HG02852 (cell line): ENCODE results near the gene LRRC74B.
"Not testable (repeated sequence)": the region's sequence is repeated elsewhere in the genome, so short reads cannot be mapped to it uniquely, and the experiment has no call there.

Source experiments
- ATAC-seq: cut with Tn5 transposase; IDR thresholded peaks from one replicate; pipeline ENCODE4 v1.9.1; 2021; ENCODE audit warnings: mild to moderate bottlenecking, moderate library complexity; ENCODE audit not compliant: unreplicated experiment

LRRC74B gene

DNA sequence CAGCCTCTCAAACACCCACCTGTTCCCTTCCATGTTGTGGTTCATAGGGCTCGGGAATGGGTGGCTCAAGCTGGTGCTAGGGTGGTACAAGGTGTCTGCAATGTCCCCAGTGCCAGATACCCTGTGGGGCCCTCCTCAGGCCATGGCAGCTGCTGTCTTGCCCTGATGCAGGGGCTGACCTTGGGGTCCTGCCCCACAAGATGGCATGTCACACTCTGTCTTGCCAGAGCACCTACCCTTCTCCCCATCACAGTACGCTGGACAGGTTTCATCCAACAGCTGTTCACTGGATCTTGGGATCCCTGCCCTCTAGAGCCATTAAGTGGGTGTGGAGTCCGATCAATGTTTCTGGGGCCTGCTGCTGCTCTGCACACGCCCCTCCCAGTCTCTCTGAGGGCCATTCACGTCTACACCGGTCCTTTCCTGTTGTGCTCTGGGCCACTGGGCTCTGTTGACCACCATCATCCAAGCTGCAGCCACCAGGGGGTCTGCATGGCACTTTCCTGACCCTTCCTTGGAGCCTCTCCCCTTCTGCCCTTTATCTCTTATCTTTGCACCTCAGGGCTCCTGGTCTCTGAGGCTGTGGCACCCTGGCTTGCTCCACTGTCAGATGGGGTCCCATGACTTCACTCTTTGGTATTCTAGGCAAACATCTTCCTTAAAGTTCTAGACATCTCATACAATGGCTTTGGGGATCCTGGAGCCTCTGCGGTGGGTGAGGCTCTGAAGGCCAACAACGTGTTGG is 7.1 kb downstream of the LRRC74B start:
- no peak for ATAC-seq

DNA sequence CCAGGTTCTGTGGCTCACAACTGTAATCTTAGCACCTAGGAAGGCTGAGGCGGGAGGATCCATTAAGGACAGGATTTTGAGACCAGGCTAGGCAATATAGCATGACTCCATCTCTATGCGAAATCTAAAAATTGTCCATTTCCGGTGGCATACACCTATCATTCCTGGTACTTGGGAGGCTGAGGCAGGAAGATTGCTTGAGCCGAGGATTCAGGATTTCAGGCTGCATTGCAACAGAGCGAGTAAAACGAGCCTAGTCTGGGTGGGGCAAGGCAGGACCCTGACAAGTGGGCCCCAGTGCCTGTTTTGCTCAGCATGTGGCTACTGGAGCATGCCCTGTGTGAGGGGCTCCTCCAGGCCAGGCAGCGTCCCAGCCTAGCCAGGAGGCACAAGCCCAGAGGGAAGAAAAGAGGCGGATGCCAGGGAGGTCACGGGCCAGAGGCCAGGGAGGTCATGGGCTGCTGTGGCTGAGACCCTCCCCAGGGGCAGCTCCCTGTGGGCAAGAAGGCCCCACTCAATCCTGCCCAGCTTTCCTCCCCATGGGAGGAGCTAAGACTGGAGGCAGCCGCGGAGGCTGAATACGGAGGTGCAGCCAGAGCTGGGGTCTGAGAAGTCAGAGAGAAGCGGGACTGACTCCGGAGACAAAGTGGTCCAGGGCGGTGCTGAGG is 8.4 kb downstream of the LRRC74B start:
- ATAC-seq: no peak

DNA sequence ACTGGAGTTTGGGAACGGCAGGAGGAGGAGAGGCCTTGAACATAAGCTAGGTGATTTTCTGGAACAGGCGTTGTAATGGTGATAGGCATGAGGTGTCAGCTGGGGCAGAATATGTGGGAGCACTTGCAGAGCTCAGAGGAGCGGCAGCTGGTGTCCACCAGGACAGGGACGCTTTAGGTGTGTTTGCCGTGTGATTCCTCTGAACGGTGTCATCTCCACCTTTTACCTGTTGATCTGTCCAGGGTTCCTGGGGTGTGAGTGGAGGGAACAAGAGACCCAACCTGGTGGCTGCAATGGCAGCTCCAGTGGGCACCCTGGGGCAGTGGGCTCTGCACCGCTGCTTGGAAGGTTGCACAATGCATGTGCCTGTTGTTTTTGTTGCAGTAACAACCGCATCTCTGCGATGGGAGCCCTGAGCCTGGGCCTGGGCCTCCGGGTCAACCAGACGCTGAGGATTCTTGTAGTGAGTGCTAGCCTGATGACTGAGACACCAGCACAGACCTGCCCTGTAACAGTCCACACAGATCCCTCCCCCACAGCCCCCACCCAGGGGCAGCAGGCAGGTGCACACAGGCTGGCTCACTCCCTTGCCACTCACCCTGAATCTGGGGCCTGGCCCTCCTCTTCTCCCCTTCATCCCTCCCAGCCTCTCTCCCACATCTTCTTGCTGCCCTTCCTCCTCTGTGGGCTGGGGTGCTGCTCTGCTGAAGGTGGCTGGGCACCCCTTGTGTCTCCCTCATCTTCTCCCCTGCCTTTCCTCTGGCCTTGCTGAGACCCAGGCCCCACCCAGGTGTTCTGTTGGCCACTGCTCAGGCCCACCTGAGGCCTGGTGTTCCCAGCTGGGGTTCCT is 9.2 kb downstream of the LRRC74B start:
- no peak for ATAC-seq

DNA sequence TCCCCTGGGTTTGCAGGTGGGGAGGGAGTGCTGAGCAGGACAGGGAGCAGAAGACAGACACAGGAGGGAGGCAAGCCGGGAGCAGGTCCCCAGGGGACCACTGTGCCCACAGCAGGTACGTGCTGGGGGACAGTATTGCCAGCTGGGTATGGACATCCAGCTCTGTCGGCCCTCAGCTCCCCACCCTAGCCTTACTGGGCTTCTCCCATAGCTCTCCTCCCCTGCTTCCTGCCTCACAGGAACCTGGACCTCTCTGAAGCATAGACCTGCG is 9.8 kb downstream of the LRRC74B start:
- ATAC-seq: no peak

DNA sequence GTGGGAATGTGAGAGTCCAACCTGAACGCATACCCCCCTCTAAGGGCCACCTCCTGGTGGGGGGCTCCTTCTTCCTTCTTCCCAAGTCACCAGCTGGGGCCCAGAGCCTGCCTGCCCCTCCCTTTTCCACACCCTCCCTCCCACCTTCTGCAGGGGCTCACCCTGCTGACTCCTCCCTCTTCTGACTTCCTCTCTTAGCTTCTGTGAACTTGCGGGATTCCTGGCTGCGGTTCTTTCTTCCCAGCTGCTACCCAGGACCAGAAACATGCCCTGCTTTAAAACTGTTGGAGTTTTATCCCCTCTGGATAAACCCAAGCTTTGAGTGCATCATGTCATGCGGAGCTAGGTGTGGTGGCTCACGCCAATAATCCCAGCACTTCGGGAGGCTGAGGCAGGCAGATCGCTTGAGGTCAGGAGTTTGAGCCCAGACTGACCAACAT is 10.2 kb downstream of the LRRC74B start:
- no peak for ATAC-seq

DNA sequence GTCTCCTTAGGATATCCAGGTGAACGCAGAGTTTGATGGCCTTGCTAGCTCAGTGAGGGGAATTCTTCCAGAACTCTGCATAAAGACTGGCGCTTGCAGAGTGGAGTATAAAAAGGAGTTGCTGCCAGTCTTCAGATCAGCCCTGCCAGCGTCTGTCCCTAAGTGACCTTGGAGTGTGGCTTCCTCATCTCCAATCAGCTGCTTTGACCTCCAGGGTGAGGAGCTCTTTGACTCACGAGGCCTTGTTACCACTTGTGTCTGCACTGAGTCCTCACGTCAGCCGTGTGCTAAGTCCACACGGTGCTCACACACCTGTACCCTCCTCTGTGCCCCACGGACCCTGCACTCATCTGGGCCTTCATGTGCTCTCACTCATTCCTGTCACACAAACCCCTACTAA is 14.6 kb downstream of the LRRC74B start:
- not testable (repeated sequence) for ATAC-seq

DNA sequence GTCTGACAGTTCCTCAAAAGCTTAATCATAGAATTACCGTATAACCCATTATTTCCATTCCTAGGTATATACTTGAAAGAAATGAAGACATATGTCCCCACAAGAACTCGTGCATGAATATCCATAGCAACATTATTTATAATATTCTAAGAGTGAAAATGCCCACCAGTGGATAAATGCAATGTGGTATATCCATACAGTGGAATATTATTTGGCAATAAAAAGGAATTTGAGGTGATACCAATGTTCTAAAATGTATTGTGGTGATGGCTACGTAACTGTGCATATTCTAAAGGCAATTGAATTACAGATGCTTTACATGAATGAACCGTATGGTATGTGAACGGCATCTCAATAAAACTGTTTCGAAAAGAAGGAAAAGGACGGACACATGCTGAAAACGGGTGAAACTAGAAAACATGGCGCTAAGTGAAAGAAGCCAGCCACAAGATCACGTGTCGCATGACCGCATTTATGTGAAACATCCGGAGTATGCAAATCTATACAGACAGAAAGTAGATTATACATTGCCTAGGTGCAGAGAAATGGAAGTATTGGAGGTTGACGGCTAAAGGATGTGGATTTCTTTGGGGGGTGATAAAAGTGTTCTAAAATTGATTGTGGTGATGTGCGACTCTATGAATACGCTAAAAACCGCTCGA is 16.0 kb downstream of the LRRC74B start:
- ATAC-seq: not testable (repeated sequence)

DNA sequence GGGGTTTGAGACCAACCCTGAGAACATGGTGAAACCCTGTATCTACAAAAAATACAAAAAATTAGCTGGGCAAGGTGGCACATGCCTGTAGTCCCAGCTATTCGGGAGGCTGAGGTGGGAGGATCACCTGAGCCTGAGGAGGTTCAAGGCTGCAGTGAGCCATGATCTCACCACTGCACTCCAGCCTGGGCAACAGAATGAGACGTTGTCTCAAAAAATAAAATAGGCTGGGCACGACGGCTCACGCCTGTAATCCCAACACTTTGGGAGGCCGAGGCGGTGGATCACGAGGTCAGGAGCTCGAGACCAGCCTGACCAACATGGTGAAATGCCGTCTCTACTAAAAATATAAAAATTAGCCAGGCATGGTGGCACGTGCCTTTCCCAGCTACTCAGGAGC is 18.7 kb downstream of the LRRC74B start:
- ATAC-seq: not testable (repeated sequence)

DNA sequence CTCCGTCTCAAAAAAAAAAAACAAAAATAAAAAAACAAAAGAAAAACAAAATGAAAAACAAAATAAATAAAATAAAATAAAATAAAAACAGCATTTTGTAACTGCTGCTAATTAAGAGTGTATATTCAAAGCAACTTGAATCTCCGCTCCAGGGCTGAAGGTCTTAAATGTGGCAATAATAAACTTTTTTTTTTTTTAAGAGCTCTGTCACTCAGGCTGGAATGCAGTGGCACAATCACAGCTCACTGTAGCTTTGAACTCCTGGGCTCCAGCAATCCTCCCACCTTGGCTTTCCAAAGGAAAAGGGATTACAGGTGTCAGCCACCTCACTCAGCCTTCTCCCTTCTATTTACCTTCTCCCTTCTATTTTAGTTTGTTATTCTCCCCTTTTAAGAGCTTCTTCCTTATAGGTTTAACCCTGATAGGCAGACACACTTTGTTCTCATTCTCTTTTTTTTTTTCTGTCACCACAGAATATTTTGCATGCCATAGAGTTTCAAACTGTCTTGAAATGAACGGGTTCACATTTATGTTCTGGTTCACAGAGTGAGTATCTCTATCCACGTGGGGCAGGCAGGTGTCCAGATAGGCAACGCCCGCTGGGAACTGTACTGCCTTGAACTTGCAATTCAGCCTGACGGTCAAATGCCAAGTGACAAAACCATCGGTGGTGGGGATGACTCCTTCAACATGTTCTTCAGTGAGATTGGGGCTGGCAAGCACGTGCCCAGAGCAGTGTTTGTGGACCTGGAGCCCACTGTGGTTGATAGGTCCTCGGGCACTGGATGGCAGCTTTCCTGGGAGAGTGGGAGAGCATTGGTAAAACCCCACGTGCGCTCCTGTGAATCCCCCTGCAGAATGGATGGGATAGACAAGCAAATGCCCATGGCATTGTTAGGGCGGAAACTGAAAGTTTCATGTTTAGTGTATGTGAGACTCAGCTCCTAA is 19.4 kb downstream of the LRRC74B start:
- no peak for ATAC-seq

DNA sequence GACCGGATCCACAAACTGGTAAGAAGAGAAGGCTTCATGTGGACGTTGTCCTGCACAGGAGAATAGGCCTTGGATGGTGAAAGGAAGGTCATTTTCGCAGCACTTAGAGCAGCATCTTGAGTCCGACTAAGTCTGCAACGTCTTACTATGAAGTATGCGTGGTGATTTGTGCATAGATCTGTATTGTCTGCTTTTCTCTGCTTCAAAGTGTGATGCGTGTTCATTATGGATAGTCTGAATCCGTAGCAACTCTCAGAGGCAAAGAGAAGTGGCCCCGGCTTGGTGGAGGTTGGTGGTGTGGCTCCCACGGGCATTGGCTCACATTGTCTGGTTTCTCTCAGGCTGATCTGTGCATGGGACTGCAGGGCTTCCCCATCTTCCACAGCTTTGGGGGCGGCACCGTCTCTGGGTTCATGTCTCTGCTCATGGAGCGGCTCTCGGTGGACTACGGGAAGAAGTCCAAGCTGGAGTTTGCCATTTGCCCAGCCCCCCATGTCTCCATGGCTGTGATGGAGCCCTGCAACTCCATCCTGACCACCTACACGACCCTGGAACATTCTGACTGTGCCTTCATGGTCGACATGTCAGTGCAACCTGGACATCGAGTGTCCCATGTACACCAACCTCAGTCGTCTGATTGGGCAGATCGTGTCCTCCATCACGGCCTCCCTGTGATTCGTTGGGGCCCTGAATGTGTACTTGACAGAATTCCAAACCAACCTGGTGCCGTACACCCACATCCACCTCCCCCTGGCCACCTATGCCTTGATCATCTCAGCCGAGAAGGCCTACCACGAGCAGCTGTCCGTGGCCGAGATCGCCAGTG is 21.5 kb downstream of the LRRC74B start:
- ATAC-seq: no peak

DNA sequence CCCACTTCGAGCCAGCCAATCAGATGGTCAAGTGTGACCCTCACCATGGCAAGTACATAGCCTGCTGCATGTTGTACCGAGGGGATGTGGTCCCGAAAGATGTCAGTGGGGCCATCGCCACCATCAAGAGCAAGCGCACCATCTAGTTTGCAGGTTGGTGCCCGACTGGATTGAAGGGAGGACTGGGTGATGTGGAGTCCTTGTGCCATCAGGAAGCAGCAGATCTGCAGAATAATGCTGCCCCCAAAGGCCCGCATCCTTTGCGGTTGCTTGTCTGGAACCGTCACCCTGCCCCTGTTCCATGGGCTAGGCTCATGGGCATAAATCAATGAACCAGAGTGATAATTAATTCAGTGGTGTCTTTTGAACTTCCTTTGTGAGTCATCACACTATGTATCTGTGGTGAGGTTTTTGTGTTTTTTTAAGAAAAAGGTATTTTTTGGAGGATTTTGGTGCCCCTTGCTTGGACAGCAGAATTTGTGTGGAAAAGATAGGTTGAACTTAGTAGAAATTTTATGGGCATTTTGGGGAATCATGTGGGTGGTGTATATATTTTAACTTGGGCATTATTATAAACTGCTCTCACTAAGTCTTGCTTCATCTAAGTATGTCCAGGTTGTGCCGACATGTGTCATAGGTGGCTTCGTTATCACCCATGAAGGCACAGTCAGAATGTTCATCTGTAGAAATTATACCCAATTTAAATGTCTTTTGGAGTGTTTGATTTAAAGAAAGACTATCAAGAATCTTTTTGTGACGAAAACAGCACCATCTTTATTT is 22.3 kb downstream of the LRRC74B start:
- ATAC-seq: no peak

DNA sequence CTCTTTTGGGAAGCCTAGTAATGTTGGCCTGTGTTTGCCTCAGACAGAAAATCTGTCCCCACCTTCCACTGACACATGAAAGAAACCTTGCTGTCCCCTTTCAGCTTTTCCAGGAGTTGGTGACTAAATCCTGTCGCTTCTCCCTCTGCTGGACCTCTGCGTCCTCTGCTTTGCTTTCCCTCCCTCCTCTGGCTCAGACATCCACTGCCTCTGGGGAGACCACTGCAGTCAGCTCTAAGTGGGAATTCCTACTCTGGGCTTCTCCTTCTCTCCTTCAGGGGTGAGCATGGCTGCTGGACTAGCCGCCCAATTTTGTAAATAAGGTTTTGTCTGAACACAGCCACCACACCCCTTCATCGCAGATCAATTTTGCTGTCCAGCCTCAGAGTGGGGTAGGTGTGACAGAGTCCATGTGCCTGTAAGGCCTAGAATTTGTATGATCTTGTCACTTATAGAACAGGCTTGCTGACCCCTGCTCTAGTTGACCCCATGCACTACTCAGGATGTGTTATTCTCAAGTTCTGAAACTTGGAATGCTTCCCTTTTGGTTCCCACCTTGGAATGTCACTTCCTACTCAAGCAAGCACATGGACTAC is 23.0 kb downstream of the LRRC74B start:
- ATAC-seq: no peak

DNA sequence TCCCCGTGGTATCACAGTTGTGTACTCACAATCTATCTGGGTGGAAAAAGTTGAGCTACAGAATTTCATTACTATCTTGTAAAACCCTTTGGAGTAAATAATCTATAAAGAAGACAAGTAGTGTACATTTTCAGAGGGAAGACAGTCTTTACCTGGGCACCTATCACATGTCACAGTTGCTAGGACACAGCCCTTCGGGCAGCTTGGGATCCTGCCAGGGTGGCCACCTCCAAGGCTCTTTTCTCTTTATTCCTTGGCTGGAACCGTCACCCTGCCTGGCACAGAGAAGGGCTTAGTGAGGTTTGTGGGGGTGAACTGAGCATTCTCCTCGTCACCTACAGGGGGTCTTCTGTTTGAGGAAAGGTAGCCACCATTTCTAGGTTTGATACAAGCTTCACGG is 23.6 kb downstream of the LRRC74B start:
- ATAC-seq: no peak

DNA sequence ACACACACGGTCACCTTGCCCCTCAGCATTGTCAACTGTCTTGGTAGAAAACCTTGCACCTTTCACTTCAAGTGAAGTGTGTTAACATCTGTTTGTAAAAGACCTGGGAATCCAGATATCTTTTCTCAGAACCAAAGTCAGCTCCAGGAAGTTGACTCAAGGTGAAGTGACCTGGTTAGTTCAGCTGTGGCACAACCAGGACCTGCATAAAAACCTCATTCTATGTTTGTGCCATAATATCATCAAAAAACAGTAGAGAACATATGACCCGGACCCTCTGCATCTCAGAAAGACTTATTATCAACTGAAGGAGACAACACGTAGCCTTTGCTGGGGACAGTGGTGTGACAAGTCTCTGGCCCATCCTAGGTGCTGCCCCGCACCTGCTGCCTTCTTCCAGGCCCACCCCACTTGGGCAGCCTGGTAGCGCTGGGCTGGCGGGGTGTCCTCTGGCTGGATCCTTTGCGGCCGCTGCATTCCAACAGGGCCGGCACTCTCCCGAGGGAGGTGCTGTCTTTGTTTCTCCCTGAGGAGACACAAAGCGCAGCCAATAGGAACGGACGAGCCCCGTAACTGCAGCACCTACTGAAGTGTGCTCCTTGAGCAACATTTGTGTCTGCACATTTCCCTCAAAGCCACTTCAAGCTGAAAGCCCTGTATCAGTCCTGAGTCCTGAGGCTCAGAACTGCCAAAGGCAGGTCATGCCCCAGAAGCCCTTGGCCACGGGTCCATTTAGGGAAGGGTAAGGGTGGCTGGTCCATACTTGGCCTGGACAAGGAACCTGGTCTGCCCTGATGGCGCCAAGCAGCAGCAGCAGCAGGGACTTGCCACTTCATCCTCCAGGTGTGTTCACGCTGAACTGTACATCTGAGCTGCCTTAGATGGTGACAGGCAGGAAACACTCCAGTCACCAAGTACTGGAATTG is 25.2 kb downstream of the LRRC74B start:
- no peak for ATAC-seq

DNA sequence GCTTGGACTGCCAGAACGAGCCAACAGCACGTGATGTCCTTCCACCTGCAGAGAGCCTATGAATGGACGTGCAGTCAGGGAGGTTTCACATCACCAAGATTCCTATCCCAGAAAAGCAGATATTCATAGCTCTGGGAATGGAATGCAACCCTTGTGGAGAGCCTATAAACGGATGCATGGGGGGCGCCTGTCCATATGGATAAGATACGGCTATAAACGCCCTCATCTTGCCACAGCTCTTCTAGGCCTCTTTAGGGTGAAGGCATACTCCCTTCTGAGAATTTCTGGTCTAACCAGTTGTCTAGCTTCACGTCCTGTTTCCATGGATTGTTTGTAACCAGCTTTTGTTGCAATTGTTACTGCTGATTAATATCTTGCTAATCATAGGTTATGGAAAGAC is 26.1 kb downstream of the LRRC74B start:
- ATAC-seq: not testable (repeated sequence)

DNA sequence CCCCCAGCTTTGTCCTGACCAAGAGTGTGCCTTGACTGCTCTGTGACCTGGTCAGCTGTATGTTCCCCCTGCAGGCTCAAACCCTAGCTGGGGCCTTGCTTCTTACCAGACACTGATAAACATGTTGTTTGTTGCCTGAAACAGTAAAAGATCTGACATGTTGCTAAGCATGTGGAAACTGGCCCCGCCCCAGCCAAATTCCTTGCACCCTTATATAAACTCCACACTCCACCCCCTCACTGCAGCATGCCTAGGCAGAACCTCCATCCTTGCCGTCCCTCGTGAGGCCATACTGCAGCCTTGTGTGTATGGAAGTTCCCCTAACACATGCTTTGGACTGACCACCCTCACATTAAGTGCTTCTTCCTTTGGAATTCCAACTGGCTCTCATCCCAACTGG is 27.3 kb downstream of the LRRC74B start:
- ATAC-seq: no peak

DNA sequence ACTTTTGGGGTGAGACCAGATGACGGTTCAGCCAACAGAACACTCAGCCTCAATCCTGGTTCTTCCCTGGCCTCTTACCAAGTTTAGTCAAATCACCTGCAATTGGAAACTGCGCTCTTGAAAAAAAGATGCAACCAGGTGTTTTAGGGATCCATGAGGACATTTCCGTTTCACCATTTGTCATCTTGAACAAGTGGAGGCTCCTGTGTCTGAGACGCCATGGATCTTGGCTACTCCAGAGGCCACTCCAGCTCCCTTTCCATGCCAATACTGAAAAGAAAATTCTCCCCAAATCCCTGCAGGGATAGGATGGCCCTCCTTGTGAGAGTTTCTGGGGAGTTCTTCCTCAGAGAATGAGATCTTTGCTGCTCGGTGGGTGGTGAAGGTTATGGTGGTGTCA is 27.7 kb downstream of the LRRC74B start:
- no peak for ATAC-seq
